GM11168 (cell line): Measurements from ENCODE around the gene CTNS.

Experiments
- in situ Hi-C: fragments of 300-500 bp; cut with MboI; formaldehyde crosslinking; loops from one replicate; pipeline ENCODE4 v1.12.0; 2022; ENCODE audit warnings: low sequenced_read_pairs; ENCODE audit not compliant: unreplicated experiment

Gene CTNS

GRCh38 chr17:3656755-3657587, 20.4 kb downstream of the CTNS start:
- in situ Hi-C loops = loop anchor here (25.0 kb wide), 1 partner anchor 620 kb away; no protein-coding TSS in a partner anchor

- in situ Hi-C loops = loop anchor here (25.0 kb wide), 1 partner anchor 620 kb away; no protein-coding TSS in a partner anchor
Measured at GRCh38 chr17:3657588-3657869, 21.0 kb downstream of the CTNS start.

- in situ Hi-C loops = loop anchor here (25.0 kb wide), 1 partner anchor 621 kb away; no protein-coding TSS in a partner anchor
Measured at GRCh38 chr17:3657874-3658783, 21.6 kb downstream of the CTNS start.

- in situ Hi-C loops = loop anchor here (25.0 kb wide), 1 partner anchor 622 kb away; no protein-coding TSS in a partner anchor
Measured at GRCh38 chr17:3658784-3659449, 22.4 kb downstream of the CTNS start.

DNA sequence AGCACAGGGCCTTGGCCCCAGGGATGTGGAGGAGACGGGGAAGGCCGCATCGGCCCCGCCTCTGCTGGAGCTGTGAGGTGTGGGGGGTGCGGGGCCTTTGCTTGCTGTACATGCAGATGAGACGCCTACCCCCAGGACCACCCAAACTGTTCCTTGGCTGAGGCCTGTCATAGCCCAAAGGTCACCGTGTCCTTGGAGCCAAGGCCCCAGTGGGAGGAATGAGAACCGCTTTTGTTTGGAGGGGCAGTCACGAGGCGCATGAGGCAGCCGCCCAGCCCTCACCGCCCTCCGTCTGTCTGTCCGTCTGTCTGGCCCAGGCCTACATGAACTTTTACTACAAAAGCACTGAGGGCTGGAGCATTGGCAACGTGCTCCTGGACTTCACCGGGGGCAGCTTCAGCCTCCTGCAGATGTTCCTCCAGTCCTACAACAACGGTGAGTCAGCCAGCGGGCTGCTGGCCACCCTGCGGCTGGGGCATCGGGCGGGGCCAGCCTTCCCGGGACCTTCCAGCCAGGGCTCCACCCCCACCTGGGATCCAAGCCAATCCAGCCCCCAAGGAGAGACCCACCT, 23.1 kb downstream of the CTNS start:
- in situ Hi-C loops = loop anchor here (10.0 to 25.0 kb wide), 2 partner anchors 165 to 622 kb away; no protein-coding TSS in a partner anchor

DNA sequence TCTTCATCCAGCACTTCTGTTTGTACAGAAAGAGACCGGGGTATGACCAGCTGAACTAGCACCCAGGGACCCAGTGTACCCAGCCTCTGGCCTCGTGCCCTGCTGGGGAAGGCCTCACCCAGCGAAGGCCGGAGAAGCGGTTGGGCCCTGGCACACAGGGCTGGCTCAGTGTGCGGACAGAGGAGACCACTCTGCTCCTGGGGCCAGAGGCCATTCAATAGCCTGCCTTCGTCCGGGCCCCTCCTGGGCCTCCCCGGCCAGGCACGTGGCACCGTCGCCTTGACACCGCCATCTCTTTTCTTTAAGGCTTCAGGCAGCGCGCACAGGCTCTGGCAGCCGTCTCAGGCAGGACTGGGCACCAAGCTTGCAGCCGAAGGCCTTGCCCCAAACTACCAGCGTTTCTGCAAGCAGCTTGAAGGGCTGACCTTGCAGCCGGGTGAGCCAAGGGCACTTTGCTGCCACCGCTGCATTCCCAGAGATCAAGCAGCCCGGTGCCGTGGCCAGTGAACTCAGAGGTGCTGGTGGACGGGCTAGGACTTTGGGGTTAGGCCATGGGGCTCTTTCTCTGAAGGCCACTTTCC, 23.8 kb downstream of the CTNS start:
- in situ Hi-C loops = loop anchor here (10.0 to 25.0 kb wide), 2 partner anchors 164 to 623 kb away; no protein-coding TSS in a partner anchor

GRCh38 chr17:3663102-3664011, 26.8 kb downstream of the CTNS start:
- in situ Hi-C loops = loop anchor here (10.0 to 25.0 kb wide), 2 partner anchors 161 to 626 kb away; no protein-coding TSS in a partner anchor

- in situ Hi-C loops = loop anchor here (10.0 to 25.0 kb wide), 2 partner anchors 159 to 629 kb away; no protein-coding TSS in a partner anchor
Measured at GRCh38 chr17:3665834-3666233, 29.3 kb downstream of the CTNS start.

- in situ Hi-C loops = loop anchor here (10.0 to 25.0 kb wide), 2 partner anchors 158 to 629 kb away; no protein-coding TSS in a partner anchor
Measured at GRCh38 chr17:3666516-3666915, 30.0 kb downstream of the CTNS start.

DNA sequence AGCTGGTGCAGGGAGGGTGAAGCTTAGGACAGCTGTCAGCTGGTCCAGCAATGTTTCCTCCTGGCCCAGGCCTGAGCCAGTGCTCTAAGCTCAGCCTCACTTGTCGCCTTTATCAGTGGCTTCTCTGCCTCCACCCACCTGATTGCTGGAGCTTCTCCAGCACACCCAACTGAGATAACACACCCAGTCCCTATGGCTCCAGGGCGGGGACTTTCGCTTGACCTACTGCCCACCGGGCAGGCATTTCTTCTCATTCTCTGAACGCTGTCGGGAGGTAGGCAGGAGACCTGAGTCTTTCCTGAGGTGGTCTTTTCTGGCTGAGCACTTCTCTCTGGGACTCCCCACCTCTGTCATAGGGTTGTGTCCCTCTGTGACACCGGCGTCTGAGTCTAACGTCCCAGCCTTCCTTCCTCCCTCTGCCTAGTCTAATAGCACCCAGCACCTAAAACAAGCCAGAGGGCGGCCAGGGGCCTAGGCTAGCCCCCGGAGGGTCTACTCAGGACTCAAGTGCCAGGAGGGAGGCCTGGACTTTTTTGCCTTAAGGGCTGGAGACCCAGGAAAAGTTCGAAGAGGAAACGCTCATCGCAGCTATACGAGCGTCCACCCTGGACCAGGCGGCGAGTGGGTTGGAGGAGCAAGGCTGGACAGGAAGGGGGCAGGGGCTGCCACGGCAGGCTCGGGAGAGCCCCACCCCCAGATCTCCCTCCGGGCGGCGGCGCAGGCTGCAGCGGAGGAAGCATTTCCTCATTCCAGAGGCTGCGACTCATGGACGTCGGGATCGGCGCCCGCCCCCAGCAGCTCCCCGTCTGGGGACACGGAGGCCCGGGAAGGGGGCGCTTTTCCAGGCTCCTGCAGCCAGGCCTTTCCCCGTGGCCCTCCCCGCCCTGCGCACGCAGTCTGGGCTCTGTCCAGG, 31.1 kb downstream of the CTNS start:
- in situ Hi-C loops = loop anchor here (10.0 to 25.0 kb wide), 2 partner anchors 157 to 630 kb away; no protein-coding TSS in a partner anchor

GRCh38 chr17:3668279-3669084, 31.9 kb downstream of the CTNS start, which contains the start of the genes EMC6 and TAX1BP3:
Gene EMC6 (plus strand): TSS chr17:3668812. CDS start chr17:3669147, 335 bp downstream.
Gene TAX1BP3 (minus strand): TSS chr17:3668578. CDS start chr17:3668526, 52 bp downstream.
- in situ Hi-C loops = loop anchor here (10.0 to 25.0 kb wide), 2 partner anchors 156 to 631 kb away; no protein-coding TSS in a partner anchor

- in situ Hi-C loops = loop anchor here (10.0 to 25.0 kb wide), 2 partner anchors 156 to 632 kb away; no protein-coding TSS in a partner anchor
Measured at GRCh38 chr17:3669085-3669347, 32.5 kb downstream of the CTNS start.

GRCh38 chr17:3669548-3669947, 33.0 kb downstream of the CTNS start:
- in situ Hi-C loops = loop anchor here (10.0 to 25.0 kb wide), 2 partner anchors 155 to 632 kb away; no protein-coding TSS in a partner anchor

DNA sequence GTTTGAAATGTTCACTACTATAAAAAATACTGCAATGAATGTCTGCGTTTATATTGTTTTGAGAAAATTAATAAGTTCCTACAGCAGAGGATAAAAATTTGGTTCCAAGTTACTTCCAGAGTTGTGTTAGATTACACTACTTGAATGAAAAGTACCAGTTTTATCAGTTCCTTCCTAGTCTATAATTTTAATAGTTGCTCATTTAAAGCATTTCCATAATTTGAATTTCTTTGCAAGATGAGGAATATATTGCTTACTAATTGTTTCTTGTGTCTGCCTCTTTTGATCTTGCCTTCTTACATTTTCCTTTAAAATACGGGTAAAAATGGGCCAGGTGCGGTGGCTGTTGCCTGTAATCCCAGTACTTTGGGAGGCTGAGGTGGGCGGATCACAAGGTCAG, 36.0 kb downstream of the CTNS start:
- in situ Hi-C loops = loop anchor here (25.0 kb wide), 1 partner anchor 635 kb away; no protein-coding TSS in a partner anchor

GRCh38 chr17:3675886-3676285, 39.3 kb downstream of the CTNS start:
- in situ Hi-C loops = no loop called here
